ENCODE data around the gene BCL11A. TPM values are rescaled to one million over a fixed set of nuclear protein-coding genes. Genes with fewer than 3 reads are reported as not detected.

Gene BCL11A
- total and polyA plus RNA-seq, 4 donors: 0.08 to 8.5 (median 0.47) TPM

DNA sequence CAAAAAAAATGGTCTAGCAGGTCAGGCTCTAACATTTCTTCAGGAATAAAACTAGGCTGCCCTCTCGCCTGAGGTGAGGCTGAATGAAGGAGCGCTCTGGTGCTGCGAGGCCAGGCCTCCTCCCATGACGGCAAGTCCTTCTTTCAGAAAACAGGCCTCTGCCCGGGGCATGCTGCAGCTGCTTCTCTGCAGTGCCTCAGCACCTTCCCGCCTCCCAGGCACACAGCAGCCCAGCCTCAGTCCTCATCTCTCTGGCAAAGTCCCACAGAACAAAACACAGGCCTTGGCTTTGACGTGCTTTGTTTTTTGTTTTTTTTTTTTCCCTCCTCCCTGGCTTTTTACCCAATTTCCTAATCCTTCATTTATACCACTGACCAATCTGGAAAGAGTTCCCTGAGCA, 74.8 kb downstream of the BCL11A start (continued):
- TF ChIP-seq, protein P1, sequence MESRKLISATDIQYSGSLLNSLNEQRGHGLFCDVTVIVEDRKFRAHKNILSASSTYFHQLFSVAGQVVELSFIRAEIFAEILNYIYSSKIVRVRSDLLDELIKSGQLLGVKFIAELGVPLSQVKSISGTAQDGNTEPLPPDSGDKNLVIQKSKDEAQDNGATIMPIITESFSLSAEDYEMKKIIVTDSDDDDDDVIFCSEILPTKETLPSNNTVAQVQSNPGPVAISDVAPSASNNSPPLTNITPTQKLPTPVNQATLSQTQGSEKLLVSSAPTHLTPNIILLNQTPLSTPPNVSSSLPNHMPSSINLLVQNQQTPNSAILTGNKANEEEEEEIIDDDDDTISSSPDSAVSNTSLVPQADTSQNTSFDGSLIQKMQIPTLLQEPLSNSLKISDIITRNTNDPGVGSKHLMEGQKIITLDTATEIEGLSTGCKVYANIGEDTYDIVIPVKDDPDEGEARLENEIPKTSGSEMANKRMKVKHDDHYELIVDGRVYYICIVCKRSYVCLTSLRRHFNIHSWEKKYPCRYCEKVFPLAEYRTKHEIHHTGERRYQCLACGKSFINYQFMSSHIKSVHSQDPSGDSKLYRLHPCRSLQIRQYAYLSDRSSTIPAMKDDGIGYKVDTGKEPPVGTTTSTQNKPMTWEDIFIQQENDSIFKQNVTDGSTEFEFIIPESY (IDR thresholded peaks at IDR 0.05): no peak
- no peak for TF ChIP-seq JUND (IDR thresholded peaks at IDR 0.05)

DNA sequence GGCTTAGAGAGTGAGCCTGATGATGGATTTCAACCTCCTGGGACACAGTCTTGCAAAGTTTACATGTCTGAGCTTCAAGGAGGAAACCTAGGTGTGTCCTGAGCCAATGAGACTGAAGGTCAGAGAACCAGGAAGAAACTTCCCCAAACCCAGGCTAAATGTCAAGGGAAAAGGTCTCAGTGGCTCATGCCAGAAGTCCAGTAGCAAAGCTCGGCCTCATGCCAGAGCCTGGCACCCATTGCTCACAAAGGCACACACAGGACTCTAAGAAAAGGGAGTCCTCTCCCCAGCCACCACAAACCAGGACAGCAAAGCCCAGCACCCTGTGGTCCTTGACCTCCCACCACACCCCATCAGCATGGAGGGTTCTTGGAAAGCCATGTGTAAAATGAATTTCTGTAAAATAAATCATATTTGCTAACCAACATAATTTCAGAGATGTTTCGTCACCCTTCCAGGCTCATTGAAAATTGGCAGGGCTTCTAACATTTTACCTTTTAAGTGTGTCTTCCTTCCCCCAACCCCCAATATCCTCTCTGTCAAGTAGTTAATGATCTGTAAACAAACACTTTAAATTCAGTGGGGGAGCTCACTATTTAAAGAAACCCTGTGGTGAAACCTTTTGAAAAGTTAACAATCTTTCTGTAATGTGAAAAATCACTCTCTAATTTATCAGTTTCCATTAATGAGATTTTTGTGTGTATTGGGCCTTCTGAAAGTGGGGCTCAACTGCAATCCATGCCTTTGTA, 77.1 kb downstream of the BCL11A start:
- TF ChIP-seq NR2F2 (IDR thresholded peaks at IDR 0.05) (no peak), YY1 (IDR thresholded peaks at IDR 0.05) (peak; percentile 30), HNF4A (conservative IDR thresholded peaks at IDR 0.05) (peak; percentile 16 to 22), TAF1 (conservative IDR thresholded peaks at IDR 0.05) (no peak), RXRA (IDR thresholded peaks at IDR 0.05) (peak; percentile 26 to 51)
- no peaks in the 10 kb centered on the region for H3K27me3 ChIP-seq (ENCODE audit: control insufficient read depth in 4 of 4, insufficient read depth in 4 of 4, low read length in 3 of 4)
- no peaks in the 10 kb centered on the region for H3K36me3 ChIP-seq (ENCODE audit: control insufficient read depth in 4 of 4, insufficient read depth in 3 of 4, low read depth in 1 of 4, low read length in 3 of 4)
- H3K9me3 ChIP-seq (ENCODE audit: control insufficient read depth in 4 of 4, low read length in 3 of 4): no peaks in the 10 kb centered on the region
- no peak overlapping the region for H3K27ac ChIP-seq (ENCODE audit: low read depth in 1 of 2, low read length in 2 of 2)
- no peak for DNase-seq (ENCODE audit: low spot score)
- H3K4me1 ChIP-seq (ENCODE audit: control insufficient read depth in 4 of 4, insufficient read depth in 4 of 4, low read length in 3 of 4): peaks cover 7 to 26% (median 17%) of the 10 kb centered on the region in 4 donors
- H3K9ac ChIP-seq (ENCODE audit: low read depth in 1 of 2, low read length in 2 of 2): no peak overlapping the region
- H3K4me3 ChIP-seq (ENCODE audit: low read depth in 1 of 3, low read length in 3 of 3): no peak overlapping the region
- WGBS: 34% methylated on average over 2 of the region's 2 CpGs

DNA sequence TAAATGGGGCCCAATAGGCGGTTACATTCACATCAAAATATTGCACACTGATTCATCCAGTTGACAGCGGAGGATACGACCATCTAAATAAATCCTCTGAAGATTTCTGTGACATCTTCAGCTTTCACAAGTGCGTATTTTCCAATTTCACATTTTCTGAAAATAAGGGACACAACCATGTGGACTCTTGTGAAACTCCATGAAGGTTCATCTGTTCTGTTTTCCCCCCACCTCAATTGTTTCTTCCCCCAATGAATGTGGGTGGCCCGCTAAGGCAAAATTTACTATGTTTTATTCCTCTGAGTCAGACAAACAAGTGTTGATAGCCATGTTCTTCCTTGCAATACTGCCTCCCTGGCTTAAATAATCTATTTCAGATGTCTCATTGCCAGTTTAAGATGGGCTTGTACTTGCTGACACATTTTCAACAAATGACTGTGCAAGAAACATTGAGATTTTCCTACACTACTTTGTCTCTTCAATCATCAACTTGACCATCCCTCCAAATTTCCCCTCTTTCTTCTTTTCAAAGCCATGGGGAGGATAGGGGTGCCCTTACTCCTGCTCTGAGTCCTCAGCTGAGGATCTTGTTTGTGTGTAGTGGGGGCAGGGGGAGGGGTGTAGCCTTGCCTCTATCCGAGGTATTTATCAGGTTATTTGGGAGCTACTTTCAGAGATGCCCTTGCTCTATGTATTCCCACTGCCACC, 78.2 kb downstream of the BCL11A start:
- no peak for DNase-seq (ENCODE audit: low spot score)
- Histone ChIP-seq H3K36me3 (ENCODE audit: control insufficient read depth in 4 of 4, insufficient read depth in 3 of 4, low read depth in 1 of 4, low read length in 3 of 4) (no peaks in the 10 kb centered on the region), H3K4me3 (ENCODE audit: low read depth in 1 of 3, low read length in 3 of 3) (no peak overlapping the region), H3K9me3 (ENCODE audit: control insufficient read depth in 4 of 4, low read length in 3 of 4) (no peaks in the 10 kb centered on the region), H3K27ac (ENCODE audit: low read depth in 1 of 2, low read length in 2 of 2) (no peak overlapping the region), H3K27me3 (ENCODE audit: control insufficient read depth in 4 of 4, insufficient read depth in 4 of 4, low read length in 3 of 4) (no peaks in the 10 kb centered on the region), H3K4me1 (ENCODE audit: control insufficient read depth in 4 of 4, insufficient read depth in 4 of 4, low read length in 3 of 4) (peaks cover 4 to 15% (median 7%) of the 10 kb centered on the region in 4 donors), H3K9ac (ENCODE audit: low read depth in 1 of 2, low read length in 2 of 2) (no peak overlapping the region)
- WGBS: 93% methylated on average over 6 of the region's 6 CpGs
- TF ChIP-seq NR2F2 (IDR thresholded peaks at IDR 0.05) (no peak), SP1 (IDR thresholded peaks at IDR 0.05) (no peak), FOXA2 (IDR thresholded peaks at IDR 0.05) (no peak), FOXA1 (IDR thresholded peaks at IDR 0.05) (no peak), GABPA (IDR thresholded peaks at IDR 0.05 in 1 of 2, conservative IDR thresholded peaks at IDR 0.05 in 1 of 2) (no peak), TAF1 (conservative IDR thresholded peaks at IDR 0.05) (no peak), YY1 (IDR thresholded peaks at IDR 0.05) (no peak), RAD21 (IDR thresholded peaks at IDR 0.05) (no peak), RXRA (IDR thresholded peaks at IDR 0.05) (no peak), JUND (IDR thresholded peaks at IDR 0.05) (no peak), HNF4A (conservative IDR thresholded peaks at IDR 0.05) (no peak), HNF4G (IDR thresholded peaks at IDR 0.05) (no peak)
- TF ChIP-seq, protein P2, sequence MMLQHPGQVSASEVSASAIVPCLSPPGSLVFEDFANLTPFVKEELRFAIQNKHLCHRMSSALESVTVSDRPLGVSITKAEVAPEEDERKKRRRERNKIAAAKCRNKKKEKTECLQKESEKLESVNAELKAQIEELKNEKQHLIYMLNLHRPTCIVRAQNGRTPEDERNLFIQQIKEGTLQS (IDR thresholded peaks at IDR 0.05): no peak
- TF ChIP-seq, protein P3, sequence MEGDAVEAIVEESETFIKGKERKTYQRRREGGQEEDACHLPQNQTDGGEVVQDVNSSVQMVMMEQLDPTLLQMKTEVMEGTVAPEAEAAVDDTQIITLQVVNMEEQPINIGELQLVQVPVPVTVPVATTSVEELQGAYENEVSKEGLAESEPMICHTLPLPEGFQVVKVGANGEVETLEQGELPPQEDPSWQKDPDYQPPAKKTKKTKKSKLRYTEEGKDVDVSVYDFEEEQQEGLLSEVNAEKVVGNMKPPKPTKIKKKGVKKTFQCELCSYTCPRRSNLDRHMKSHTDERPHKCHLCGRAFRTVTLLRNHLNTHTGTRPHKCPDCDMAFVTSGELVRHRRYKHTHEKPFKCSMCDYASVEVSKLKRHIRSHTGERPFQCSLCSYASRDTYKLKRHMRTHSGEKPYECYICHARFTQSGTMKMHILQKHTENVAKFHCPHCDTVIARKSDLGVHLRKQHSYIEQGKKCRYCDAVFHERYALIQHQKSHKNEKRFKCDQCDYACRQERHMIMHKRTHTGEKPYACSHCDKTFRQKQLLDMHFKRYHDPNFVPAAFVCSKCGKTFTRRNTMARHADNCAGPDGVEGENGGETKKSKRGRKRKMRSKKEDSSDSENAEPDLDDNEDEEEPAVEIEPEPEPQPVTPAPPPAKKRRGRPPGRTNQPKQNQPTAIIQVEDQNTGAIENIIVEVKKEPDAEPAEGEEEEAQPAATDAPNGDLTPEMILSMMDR (IDR thresholded peaks at IDR 0.05; ENCODE audit: low read depth, low read length, missing input control): no peak
- TF ChIP-seq, protein P1 (IDR thresholded peaks at IDR 0.05): no peak
- TF ChIP-seq, protein P4, sequence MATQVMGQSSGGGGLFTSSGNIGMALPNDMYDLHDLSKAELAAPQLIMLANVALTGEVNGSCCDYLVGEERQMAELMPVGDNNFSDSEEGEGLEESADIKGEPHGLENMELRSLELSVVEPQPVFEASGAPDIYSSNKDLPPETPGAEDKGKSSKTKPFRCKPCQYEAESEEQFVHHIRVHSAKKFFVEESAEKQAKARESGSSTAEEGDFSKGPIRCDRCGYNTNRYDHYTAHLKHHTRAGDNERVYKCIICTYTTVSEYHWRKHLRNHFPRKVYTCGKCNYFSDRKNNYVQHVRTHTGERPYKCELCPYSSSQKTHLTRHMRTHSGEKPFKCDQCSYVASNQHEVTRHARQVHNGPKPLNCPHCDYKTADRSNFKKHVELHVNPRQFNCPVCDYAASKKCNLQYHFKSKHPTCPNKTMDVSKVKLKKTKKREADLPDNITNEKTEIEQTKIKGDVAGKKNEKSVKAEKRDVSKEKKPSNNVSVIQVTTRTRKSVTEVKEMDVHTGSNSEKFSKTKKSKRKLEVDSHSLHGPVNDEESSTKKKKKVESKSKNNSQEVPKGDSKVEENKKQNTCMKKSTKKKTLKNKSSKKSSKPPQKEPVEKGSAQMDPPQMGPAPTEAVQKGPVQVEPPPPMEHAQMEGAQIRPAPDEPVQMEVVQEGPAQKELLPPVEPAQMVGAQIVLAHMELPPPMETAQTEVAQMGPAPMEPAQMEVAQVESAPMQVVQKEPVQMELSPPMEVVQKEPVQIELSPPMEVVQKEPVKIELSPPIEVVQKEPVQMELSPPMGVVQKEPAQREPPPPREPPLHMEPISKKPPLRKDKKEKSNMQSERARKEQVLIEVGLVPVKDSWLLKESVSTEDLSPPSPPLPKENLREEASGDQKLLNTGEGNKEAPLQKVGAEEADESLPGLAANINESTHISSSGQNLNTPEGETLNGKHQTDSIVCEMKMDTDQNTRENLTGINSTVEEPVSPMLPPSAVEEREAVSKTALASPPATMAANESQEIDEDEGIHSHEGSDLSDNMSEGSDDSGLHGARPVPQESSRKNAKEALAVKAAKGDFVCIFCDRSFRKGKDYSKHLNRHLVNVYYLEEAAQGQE (IDR thresholded peaks at IDR 0.05): no peak
- TF ChIP-seq, protein P5, sequence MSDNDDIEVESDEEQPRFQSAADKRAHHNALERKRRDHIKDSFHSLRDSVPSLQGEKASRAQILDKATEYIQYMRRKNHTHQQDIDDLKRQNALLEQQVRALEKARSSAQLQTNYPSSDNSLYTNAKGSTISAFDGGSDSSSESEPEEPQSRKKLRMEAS (IDR thresholded peaks at IDR 0.05): no peak

All from liver (tissue), 9 donors.